Liver (tissue), 3 donors: ENCODE results near the gene LEF1.

Experiments
- EGR1 ChIP-seq, 2 donors: IDR thresholded peaks; 2 replicates each; pipeline ENCODE4 v1.6.1; 2016 to 2018; ENCODE audit warnings: antibody characterized with exemption in 2 of 2, low read depth in 2 of 2
- FOXA1 ChIP-seq: IDR thresholded peaks from 2 replicates; pipeline ENCODE4 v1.6.1; 2016; ENCODE audit warnings: antibody characterized with exemption
- HNF4A ChIP-seq, 2 donors: conservative IDR thresholded peaks; 2 replicates each; pipeline ENCODE4 v1.6.1; 2016; ENCODE audit warnings: antibody characterized with exemption in 2 of 2, mild to moderate bottlenecking in 2 of 2
- JUND ChIP-seq, 2 donors: IDR thresholded peaks; 2 replicates each; pipeline ENCODE4 v1.6.1; 2016; ENCODE audit warnings: antibody characterized with exemption in 2 of 2
- RAD21 ChIP-seq, 2 donors: IDR thresholded peaks; 2 replicates each; pipeline ENCODE4 v1.6.1; 2016; ENCODE audit warnings: antibody characterized with exemption in 2 of 2, mild to moderate bottlenecking in 2 of 2
- RXRA ChIP-seq, 2 donors: IDR thresholded peaks; 2 replicates each; pipeline ENCODE4 v1.6.1; 2017 to 2018; ENCODE audit warnings: antibody characterized with exemption in 2 of 2, mild to moderate bottlenecking in 1 of 2
- SP1 ChIP-seq: IDR thresholded peaks from 2 replicates; pipeline ENCODE4 v1.6.1; 2018; ENCODE audit warnings: antibody characterized with exemption, mild to moderate bottlenecking
- TAF1 ChIP-seq: conservative IDR thresholded peaks from 2 replicates; pipeline ENCODE4 v1.6.1; 2016; ENCODE audit warnings: antibody characterized with exemption, mild to moderate bottlenecking
- YY1 ChIP-seq: IDR thresholded peaks from 2 replicates; pipeline ENCODE4 v1.6.1; 2016; ENCODE audit warnings: antibody characterized with exemption, mild to moderate bottlenecking
- TF ChIP-seq, protein P1 (sequence below): fragments of 150-350 bp; IDR thresholded peaks from 2 replicates; pipeline ENCODE4 v1.5.1; 2017; ENCODE audit warnings: improper control_type of control experiment, low read depth, low read length; ENCODE audit not compliant: missing input control
- TF ChIP-seq, protein P2 (sequence below): IDR thresholded peaks from 2 replicates; pipeline ENCODE4 v1.6.1; 2016; ENCODE audit warnings: antibody characterized with exemption
- TF ChIP-seq, protein P3 (sequence below): IDR thresholded peaks from 2 replicates; pipeline ENCODE4 v1.6.1; 2016; ENCODE audit warnings: antibody characterized with exemption, mild to moderate bottlenecking
- TF ChIP-seq, protein P4 (sequence below): IDR thresholded peaks from 2 replicates; pipeline ENCODE4 v1.6.1; 2016; ENCODE audit warnings: antibody characterized with exemption
- TF ChIP-seq, protein P5 (sequence below): IDR thresholded peaks from 2 replicates; pipeline ENCODE4 v1.6.1; 2016; ENCODE audit warnings: antibody characterized with exemption
- donor health status: healthy.
- donor health status: healthy.

DNA sequence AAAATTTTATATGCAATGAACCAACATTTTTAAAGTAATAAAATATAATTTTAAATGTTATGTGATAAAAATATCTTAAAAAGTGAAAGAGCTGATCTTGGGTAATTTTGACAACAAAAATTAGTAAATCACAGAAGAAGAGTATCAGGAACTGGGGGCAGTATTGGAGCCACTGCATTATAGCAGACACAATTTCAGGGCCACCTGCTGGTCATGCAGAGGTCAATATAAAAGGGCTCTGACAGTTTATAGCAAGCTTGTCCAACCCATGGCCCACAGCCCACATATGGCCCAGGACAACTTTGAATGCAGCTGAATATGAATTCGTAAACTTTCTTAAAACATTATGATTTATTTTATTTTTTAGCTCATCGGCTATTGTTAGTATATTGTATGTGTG, 13.0 kb upstream of the LEF1 start:
- TF ChIP-seq, protein P1, sequence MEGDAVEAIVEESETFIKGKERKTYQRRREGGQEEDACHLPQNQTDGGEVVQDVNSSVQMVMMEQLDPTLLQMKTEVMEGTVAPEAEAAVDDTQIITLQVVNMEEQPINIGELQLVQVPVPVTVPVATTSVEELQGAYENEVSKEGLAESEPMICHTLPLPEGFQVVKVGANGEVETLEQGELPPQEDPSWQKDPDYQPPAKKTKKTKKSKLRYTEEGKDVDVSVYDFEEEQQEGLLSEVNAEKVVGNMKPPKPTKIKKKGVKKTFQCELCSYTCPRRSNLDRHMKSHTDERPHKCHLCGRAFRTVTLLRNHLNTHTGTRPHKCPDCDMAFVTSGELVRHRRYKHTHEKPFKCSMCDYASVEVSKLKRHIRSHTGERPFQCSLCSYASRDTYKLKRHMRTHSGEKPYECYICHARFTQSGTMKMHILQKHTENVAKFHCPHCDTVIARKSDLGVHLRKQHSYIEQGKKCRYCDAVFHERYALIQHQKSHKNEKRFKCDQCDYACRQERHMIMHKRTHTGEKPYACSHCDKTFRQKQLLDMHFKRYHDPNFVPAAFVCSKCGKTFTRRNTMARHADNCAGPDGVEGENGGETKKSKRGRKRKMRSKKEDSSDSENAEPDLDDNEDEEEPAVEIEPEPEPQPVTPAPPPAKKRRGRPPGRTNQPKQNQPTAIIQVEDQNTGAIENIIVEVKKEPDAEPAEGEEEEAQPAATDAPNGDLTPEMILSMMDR: no peak
- TF ChIP-seq RAD21 (IDR thresholded peaks at IDR 0.05) (peak in 1 of 2 donors; percentile 18), TAF1 (no peak), SP1 (no peak), JUND (IDR thresholded peaks at IDR 0.05) (no peak), EGR1 (IDR thresholded peaks at IDR 0.05; ENCODE audit: low read depth in 2 of 2) (no peak), YY1 (no peak), FOXA1 (no peak), RXRA (IDR thresholded peaks at IDR 0.05) (no peak), HNF4A (conservative IDR thresholded peaks at IDR 0.05) (no peak)
- TF ChIP-seq, protein P2, sequence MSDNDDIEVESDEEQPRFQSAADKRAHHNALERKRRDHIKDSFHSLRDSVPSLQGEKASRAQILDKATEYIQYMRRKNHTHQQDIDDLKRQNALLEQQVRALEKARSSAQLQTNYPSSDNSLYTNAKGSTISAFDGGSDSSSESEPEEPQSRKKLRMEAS: no peak
- TF ChIP-seq, protein P3, sequence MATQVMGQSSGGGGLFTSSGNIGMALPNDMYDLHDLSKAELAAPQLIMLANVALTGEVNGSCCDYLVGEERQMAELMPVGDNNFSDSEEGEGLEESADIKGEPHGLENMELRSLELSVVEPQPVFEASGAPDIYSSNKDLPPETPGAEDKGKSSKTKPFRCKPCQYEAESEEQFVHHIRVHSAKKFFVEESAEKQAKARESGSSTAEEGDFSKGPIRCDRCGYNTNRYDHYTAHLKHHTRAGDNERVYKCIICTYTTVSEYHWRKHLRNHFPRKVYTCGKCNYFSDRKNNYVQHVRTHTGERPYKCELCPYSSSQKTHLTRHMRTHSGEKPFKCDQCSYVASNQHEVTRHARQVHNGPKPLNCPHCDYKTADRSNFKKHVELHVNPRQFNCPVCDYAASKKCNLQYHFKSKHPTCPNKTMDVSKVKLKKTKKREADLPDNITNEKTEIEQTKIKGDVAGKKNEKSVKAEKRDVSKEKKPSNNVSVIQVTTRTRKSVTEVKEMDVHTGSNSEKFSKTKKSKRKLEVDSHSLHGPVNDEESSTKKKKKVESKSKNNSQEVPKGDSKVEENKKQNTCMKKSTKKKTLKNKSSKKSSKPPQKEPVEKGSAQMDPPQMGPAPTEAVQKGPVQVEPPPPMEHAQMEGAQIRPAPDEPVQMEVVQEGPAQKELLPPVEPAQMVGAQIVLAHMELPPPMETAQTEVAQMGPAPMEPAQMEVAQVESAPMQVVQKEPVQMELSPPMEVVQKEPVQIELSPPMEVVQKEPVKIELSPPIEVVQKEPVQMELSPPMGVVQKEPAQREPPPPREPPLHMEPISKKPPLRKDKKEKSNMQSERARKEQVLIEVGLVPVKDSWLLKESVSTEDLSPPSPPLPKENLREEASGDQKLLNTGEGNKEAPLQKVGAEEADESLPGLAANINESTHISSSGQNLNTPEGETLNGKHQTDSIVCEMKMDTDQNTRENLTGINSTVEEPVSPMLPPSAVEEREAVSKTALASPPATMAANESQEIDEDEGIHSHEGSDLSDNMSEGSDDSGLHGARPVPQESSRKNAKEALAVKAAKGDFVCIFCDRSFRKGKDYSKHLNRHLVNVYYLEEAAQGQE: no peak
- TF ChIP-seq, protein P4, sequence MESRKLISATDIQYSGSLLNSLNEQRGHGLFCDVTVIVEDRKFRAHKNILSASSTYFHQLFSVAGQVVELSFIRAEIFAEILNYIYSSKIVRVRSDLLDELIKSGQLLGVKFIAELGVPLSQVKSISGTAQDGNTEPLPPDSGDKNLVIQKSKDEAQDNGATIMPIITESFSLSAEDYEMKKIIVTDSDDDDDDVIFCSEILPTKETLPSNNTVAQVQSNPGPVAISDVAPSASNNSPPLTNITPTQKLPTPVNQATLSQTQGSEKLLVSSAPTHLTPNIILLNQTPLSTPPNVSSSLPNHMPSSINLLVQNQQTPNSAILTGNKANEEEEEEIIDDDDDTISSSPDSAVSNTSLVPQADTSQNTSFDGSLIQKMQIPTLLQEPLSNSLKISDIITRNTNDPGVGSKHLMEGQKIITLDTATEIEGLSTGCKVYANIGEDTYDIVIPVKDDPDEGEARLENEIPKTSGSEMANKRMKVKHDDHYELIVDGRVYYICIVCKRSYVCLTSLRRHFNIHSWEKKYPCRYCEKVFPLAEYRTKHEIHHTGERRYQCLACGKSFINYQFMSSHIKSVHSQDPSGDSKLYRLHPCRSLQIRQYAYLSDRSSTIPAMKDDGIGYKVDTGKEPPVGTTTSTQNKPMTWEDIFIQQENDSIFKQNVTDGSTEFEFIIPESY: no peak
- TF ChIP-seq, protein P5, sequence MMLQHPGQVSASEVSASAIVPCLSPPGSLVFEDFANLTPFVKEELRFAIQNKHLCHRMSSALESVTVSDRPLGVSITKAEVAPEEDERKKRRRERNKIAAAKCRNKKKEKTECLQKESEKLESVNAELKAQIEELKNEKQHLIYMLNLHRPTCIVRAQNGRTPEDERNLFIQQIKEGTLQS: no peak
